GM23338 (cell line): ENCODE data around the gene KRT1. TPM values are rescaled to one million over a fixed set of nuclear protein-coding genes. Genes with fewer than 3 reads are reported as not detected.
A peak's percentile ranks its signal among the peaks of the same experiment; 100 is the strongest.

Experiments
- ATAC-seq: fragments of 200-7000 bp; cut with Tn5 transposase; 3 replicates; pipeline ENCODE4 v1.9.1; 2020
- DNase-seq: peaks from one replicate; pipeline ENCODE4 v3.0.0-alpha.2; 2015; ENCODE audit warnings: low spot score
- H2AFZ ChIP-seq: fragments of 200-600 bp; sonication (generic); 2 replicates; pipeline ENCODE4 v1.8.0; 2016; ENCODE audit warnings: antibody characterized with exemption, mild to moderate bottlenecking, moderate library complexity
- H3F3A ChIP-seq: fragments of 200-600 bp; sonication (generic); replicated peaks from 2 replicates; pipeline ENCODE4 v1.8.0; 2017; ENCODE audit warnings: antibody characterized with exemption, mixed run types, low read depth
- H3K27ac ChIP-seq: fragments of 200-600 bp; sonication (generic); 2 replicates; pipeline ENCODE4 v1.6.1; 2016; ENCODE audit warnings: low read depth
- H3K27me3 ChIP-seq: fragments of 200-600 bp; sonication (generic); 2 replicates; pipeline ENCODE4 v1.8.0; 2016; ENCODE audit warnings: mild to moderate bottlenecking, mixed run types, moderate library complexity; ENCODE audit not compliant: insufficient read depth
- H3K36me3 ChIP-seq: fragments of 200-600 bp; sonication (generic); 2 replicates; pipeline ENCODE4 v1.8.0; 2016; ENCODE audit warnings: mild to moderate bottlenecking; ENCODE audit not compliant: insufficient read depth
- H3K4me1 ChIP-seq: fragments of 200-600 bp; sonication (generic); 2 replicates; pipeline ENCODE4 v1.8.0; 2016; ENCODE audit warnings: mild to moderate bottlenecking, moderate library complexity; ENCODE audit not compliant: insufficient read depth
- H3K4me2 ChIP-seq: fragments of 200-600 bp; sonication (generic); 2 replicates; pipeline ENCODE4 v1.7.1; 2017; ENCODE audit warnings: mixed run types
- H3K4me3 ChIP-seq: fragments of 200-600 bp; sonication (generic); 2 replicates; pipeline ENCODE4 v1.6.1; 2016; ENCODE audit warnings: mixed run types
- H3K79me2 ChIP-seq: fragments of 200-600 bp; sonication (generic); replicated peaks from 2 replicates; pipeline ENCODE4 v1.8.0; 2017; ENCODE audit warnings: mild to moderate bottlenecking; ENCODE audit not compliant: insufficient read depth
- H3K9me2 ChIP-seq: fragments of 200-600 bp; sonication (generic); 2 replicates; pipeline ENCODE4 v1.8.0; 2017; ENCODE audit not compliant: insufficient read depth
- H4K20me1 ChIP-seq: fragments of 200-600 bp; sonication (generic); replicated peaks from 2 replicates; pipeline ENCODE4 v1.8.0; 2017; ENCODE audit warnings: mild to moderate bottlenecking; ENCODE audit not compliant: insufficient read depth
- H3K27ac Mint-ChIP-seq: 2 replicates; pipeline ENCODE4 v1.8.0; 2020; ENCODE audit warnings: inconsistent platforms, mild to moderate bottlenecking, moderate library complexity, mixed read lengths
- H3K27me3 Mint-ChIP-seq: 3 replicates; pipeline ENCODE4 v1.8.0; 2022; ENCODE audit warnings: low read depth, mild to moderate bottlenecking, moderate library complexity, mixed read lengths, inconsistent platforms; ENCODE audit not compliant: insufficient read depth, poor library complexity
- H3K36me3 Mint-ChIP-seq: 3 replicates; pipeline ENCODE4 v1.8.0; 2021; ENCODE audit warnings: low read depth, mild to moderate bottlenecking, inconsistent platforms, moderate library complexity, mixed read lengths
- H3K4me1 Mint-ChIP-seq: 3 replicates; pipeline ENCODE4 v1.8.0; 2020; ENCODE audit warnings: mild to moderate bottlenecking, inconsistent platforms, mixed read lengths
- H3K4me3 Mint-ChIP-seq: 3 replicates; pipeline ENCODE4 v1.8.0; 2021; ENCODE audit warnings: moderate library complexity, mild to moderate bottlenecking, inconsistent platforms, mixed read lengths
- H3K9me3 Mint-ChIP-seq: 3 replicates; pipeline ENCODE4 v1.8.0; 2020; ENCODE audit warnings: moderate library complexity, mild to moderate bottlenecking, inconsistent platforms, mixed read lengths
- EZH2phosphoT487 ChIP-seq: fragments of 200-600 bp; sonication (generic); IDR thresholded peaks from one replicate; pipeline ENCODE4 v1.8.1; 2018; ENCODE audit warnings: antibody characterized with exemption; ENCODE audit not compliant: unreplicated experiment
- JUNB ChIP-seq: IDR thresholded peaks from one replicate; pipeline ENCODE4 v1.6.1; 2016; ENCODE audit warnings: antibody characterized with exemption; ENCODE audit not compliant: unreplicated experiment
- NANOG ChIP-seq: IDR thresholded peaks from 2 replicates; pipeline ENCODE4 v1.6.1; 2016; ENCODE audit warnings: antibody characterized with exemption, borderline replicate concordance
- ZNF114 ChIP-seq: fragments of 250-450 bp; sonication (Bioruptor Pico); IDR thresholded peaks from 2 replicates; pipeline ENCODE4 v1.5.0; 2020; ENCODE audit warnings: mild to moderate bottlenecking, moderate library complexity
- ZNF331 ChIP-seq: fragments of 250-450 bp; sonication (Bioruptor Pico); IDR thresholded peaks from 2 replicates; pipeline ENCODE4 v1.5.0; 2020; ENCODE audit warnings: low read depth, mild to moderate bottlenecking, moderate library complexity
- polyA plus RNA-seq: library from polyadenylated mRNA; unstranded; fragments of >200 nt; fragmentation: Nextera tagmentation; extraction: Ambion mirVana; gene quantifications from 2 replicates; pipeline ENCODE4 v1.2.1, GENCODE V29; 2016
- total RNA-seq: library from RNA; depleted of rRNA; stranded (reverse); fragments of >200 nt; shearing (Covaris generic); gene quantifications from 2 replicates; pipeline ENCODE4 v1.2.3, GENCODE V29; 2014
- TF ChIP-seq, protein P1 (sequence below): IDR thresholded peaks from 2 replicates; pipeline ENCODE4 v1.6.1; 2016; ENCODE audit warnings: antibody characterized with exemption
- TF ChIP-seq, protein P2 (sequence below): IDR thresholded peaks from one replicate; pipeline ENCODE4 v1.6.1; 2018; ENCODE audit warnings: antibody characterized with exemption; ENCODE audit not compliant: unreplicated experiment
- TF ChIP-seq, protein P3 (sequence below), 2 experiments: fragments of 200-600 bp in 1 of 2; sonication (generic) in 1 of 2; conservative IDR thresholded peaks; 2 replicates each; pipeline versions ENCODE4 v1.5.1 to v1.6.1; 2016 to 2017; ENCODE audit warnings: antibody characterized with exemption in 2 of 2, low read depth in 2 of 2, mild to moderate bottlenecking in 2 of 2, moderate library complexity in 1 of 2
- TF ChIP-seq, protein P4 (sequence below): fragments of 250-450 bp; sonication (Bioruptor Pico); IDR thresholded peaks from 2 replicates; pipeline ENCODE4 v1.5.0; 2020; ENCODE audit warnings: mild to moderate bottlenecking, moderate library complexity

The KRT1 gene
- total and polyA plus RNA-seq, 2 experiments from 2014 or later: not detected

DNA sequence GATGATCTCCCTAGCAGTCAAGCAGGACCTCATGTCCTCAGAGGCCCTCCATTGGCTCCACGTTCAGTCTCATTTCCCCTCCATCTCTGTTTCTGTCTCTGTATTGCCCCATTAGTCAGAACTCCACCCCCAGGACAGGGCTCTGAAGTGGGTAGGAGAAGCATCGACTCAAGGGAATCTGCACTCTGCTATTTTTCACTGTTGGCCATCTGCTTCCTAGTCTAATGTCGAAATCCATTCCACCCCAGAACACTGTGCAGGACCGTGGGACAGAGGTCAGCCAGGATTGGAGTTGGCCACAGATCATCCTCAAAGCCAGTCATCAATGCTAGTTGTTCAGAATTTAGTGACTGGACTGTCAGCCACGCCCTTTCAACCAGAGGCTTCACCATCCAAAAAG is 13.1 kb upstream of the KRT1 start (continued):
- TF ChIP-seq, protein P1, sequence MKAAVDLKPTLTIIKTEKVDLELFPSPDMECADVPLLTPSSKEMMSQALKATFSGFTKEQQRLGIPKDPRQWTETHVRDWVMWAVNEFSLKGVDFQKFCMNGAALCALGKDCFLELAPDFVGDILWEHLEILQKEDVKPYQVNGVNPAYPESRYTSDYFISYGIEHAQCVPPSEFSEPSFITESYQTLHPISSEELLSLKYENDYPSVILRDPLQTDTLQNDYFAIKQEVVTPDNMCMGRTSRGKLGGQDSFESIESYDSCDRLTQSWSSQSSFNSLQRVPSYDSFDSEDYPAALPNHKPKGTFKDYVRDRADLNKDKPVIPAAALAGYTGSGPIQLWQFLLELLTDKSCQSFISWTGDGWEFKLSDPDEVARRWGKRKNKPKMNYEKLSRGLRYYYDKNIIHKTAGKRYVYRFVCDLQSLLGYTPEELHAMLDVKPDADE: no peak
- no peak for TF ChIP-seq NANOG
- TF ChIP-seq ZNF114 (CRISPR knock-in tag): no peak
- TF ChIP-seq JUNB: no peak

DNA sequence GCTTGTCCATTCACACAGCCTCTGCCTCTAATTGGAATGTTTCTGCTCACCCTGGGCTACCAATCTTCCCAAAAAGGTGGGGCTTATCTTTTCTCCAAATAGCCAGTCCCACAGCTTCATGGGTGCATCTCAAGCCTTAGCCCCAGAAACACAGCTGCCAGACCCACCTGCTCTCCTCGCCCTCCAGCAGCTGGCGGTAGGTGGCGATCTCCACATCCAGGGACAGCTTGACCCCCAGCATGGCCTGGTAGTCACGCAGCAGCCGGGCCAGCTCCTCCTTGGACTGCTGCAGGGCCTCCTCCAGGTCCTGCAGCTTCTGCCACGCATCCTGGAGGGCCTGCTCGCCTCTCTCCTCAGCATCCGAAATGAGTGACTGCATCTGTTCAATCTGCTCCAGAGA is 12.0 kb upstream of the KRT1 start:
- Mint-ChIP-seq H3K9me3 (no peaks in the 10 kb centered on the region), H3K4me3 (no peak overlapping the region), H3K4me1 (peaks cover 8% of the 10 kb centered on the region), H3K27me3 (peaks cover 30% of the 10 kb centered on the region), H3K36me3 (no peaks in the 10 kb centered on the region), H3K27ac (no peak overlapping the region)
- peak; percentile 69 for DNase-seq
- no peak overlapping the region for H3K27ac ChIP-seq
- no peaks in the 10 kb centered on the region for H4K20me1 ChIP-seq
- H3F3A ChIP-seq: no peaks in the 10 kb centered on the region
- H3K9me2 ChIP-seq: no peaks in the 10 kb centered on the region
- H3K4me2 ChIP-seq: no peak overlapping the region
- peaks cover 28% of the 10 kb centered on the region for H3K27me3 ChIP-seq
- TF ChIP-seq, protein P2, sequence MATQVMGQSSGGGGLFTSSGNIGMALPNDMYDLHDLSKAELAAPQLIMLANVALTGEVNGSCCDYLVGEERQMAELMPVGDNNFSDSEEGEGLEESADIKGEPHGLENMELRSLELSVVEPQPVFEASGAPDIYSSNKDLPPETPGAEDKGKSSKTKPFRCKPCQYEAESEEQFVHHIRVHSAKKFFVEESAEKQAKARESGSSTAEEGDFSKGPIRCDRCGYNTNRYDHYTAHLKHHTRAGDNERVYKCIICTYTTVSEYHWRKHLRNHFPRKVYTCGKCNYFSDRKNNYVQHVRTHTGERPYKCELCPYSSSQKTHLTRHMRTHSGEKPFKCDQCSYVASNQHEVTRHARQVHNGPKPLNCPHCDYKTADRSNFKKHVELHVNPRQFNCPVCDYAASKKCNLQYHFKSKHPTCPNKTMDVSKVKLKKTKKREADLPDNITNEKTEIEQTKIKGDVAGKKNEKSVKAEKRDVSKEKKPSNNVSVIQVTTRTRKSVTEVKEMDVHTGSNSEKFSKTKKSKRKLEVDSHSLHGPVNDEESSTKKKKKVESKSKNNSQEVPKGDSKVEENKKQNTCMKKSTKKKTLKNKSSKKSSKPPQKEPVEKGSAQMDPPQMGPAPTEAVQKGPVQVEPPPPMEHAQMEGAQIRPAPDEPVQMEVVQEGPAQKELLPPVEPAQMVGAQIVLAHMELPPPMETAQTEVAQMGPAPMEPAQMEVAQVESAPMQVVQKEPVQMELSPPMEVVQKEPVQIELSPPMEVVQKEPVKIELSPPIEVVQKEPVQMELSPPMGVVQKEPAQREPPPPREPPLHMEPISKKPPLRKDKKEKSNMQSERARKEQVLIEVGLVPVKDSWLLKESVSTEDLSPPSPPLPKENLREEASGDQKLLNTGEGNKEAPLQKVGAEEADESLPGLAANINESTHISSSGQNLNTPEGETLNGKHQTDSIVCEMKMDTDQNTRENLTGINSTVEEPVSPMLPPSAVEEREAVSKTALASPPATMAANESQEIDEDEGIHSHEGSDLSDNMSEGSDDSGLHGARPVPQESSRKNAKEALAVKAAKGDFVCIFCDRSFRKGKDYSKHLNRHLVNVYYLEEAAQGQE: no peak
- TF ChIP-seq NANOG (no peak), EZH2phosphoT487 (no peak), ZNF331 (CRISPR knock-in tag) (no peak)
- TF ChIP-seq, protein P3, sequence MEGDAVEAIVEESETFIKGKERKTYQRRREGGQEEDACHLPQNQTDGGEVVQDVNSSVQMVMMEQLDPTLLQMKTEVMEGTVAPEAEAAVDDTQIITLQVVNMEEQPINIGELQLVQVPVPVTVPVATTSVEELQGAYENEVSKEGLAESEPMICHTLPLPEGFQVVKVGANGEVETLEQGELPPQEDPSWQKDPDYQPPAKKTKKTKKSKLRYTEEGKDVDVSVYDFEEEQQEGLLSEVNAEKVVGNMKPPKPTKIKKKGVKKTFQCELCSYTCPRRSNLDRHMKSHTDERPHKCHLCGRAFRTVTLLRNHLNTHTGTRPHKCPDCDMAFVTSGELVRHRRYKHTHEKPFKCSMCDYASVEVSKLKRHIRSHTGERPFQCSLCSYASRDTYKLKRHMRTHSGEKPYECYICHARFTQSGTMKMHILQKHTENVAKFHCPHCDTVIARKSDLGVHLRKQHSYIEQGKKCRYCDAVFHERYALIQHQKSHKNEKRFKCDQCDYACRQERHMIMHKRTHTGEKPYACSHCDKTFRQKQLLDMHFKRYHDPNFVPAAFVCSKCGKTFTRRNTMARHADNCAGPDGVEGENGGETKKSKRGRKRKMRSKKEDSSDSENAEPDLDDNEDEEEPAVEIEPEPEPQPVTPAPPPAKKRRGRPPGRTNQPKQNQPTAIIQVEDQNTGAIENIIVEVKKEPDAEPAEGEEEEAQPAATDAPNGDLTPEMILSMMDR (conservative IDR thresholded peaks at IDR 0.05; ENCODE audit: low read depth in 2 of 2): peak; percentile 55 to 85
- TF ChIP-seq, protein P4, sequence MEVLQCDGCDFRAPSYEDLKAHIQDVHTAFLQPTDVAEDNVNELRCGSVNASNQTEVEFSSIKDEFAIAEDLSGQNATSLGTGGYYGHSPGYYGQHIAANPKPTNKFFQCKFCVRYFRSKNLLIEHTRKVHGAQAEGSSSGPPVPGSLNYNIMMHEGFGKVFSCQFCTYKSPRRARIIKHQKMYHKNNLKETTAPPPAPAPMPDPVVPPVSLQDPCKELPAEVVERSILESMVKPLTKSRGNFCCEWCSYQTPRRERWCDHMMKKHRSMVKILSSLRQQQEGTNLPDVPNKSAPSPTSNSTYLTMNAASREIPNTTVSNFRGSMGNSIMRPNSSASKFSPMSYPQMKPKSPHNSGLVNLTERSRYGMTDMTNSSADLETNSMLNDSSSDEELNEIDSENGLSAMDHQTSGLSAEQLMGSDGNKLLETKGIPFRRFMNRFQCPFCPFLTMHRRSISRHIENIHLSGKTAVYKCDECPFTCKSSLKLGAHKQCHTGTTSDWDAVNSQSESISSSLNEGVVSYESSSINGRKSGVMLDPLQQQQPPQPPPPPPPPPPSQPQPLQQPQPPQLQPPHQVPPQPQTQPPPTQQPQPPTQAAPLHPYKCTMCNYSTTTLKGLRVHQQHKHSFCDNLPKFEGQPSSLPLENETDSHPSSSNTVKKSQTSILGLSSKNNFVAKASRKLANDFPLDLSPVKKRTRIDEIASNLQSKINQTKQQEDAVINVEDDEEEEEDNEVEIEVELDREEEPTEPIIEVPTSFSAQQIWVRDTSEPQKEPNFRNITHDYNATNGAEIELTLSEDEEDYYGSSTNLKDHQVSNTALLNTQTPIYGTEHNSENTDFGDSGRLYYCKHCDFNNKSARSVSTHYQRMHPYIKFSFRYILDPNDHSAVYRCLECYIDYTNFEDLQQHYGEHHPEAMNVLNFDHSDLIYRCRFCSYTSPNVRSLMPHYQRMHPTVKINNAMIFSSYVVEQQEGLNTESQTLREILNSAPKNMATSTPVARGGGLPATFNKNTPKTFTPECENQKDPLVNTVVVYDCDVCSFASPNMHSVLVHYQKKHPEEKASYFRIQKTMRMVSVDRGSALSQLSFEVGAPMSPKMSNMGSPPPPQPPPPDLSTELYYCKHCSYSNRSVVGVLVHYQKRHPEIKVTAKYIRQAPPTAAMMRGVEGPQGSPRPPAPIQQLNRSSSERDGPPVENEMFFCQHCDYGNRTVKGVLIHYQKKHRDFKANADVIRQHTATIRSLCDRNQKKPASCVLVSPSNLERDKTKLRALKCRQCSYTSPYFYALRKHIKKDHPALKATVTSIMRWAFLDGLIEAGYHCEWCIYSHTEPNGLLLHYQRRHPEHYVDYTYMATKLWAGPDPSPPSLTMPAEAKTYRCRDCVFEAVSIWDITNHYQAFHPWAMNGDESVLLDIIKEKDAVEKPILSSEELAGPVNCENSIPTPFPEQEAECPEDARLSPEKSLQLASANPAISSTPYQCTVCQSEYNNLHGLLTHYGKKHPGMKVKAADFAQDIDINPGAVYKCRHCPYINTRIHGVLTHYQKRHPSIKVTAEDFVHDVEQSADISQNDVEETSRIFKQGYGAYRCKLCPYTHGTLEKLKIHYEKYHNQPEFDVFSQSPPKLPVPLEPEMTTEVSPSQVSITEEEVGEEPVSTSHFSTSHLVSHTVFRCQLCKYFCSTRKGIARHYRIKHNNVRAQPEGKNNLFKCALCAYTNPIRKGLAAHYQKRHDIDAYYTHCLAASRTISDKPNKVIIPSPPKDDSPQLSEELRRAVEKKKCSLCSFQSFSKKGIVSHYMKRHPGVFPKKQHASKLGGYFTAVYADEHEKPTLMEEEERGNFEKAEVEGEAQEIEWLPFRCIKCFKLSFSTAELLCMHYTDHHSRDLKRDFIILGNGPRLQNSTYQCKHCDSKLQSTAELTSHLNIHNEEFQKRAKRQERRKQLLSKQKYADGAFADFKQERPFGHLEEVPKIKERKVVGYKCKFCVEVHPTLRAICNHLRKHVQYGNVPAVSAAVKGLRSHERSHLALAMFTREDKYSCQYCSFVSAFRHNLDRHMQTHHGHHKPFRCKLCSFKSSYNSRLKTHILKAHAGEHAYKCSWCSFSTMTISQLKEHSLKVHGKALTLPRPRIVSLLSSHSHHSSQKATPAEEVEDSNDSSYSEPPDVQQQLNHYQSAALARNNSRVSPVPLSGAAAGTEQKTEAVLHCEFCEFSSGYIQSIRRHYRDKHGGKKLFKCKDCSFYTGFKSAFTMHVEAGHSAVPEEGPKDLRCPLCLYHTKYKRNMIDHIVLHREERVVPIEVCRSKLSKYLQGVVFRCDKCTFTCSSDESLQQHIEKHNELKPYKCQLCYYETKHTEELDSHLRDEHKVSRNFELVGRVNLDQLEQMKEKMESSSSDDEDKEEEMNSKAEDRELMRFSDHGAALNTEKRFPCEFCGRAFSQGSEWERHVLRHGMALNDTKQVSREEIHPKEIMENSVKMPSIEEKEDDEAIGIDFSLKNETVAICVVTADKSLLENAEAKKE (CRISPR knock-in tag): 0 out of 2 replicates have a peak, but pooled peaks have one; percentile 24
- H3K4me1 ChIP-seq: peaks cover 9% of the 10 kb centered on the region
- H3K79me2 ChIP-seq: no peaks in the 10 kb centered on the region
- no peak overlapping the region for H2AFZ ChIP-seq
- peak; percentile 84 for ATAC-seq
- no peaks in the 10 kb centered on the region for H3K36me3 ChIP-seq
- H3K4me3 ChIP-seq: no peak overlapping the region
